ENCODE measurements around the gene TALDO1. TPM values are rescaled to one million over a fixed set of nuclear protein-coding genes. Genes with fewer than 3 reads are reported as not detected.

TALDO1 gene
- total and polyA plus RNA-seq, 10 of the 15 experiments (the other 5 are each of a cell fraction or from before 2014, with no cell fraction given) = 121 to 302 (median 182) TPM

- no peak for TF ChIP-seq SMC3 (IDR thresholded peaks at IDR 0.05; ENCODE audit: borderline replicate concordance, low read length)
- no peak for TF ChIP-seq CHD4 (IDR thresholded peaks at IDR 0.05)
- TF ChIP-seq POU2F2 (IDR thresholded peaks at IDR 0.05; ENCODE audit: borderline replicate concordance, low read depth, low read length) = no peak
- peak; percentile 31; the same call in 1 of the 2 replicates for TF ChIP-seq RUNX3 (IDR thresholded peaks at IDR 0.05; ENCODE audit: low read length)
- TF ChIP-seq ZNF207 (IDR thresholded peaks at IDR 0.05; ENCODE audit: borderline replicate concordance) = no peak
- TF ChIP-seq CBFB (IDR thresholded peaks at IDR 0.05; ENCODE audit: low read depth) = no peak
- TF ChIP-seq SIN3A (IDR thresholded peaks at IDR 0.05; ENCODE audit: low read depth, low read length) = peak; percentile 56; the same call in 1 of the 2 replicates
- no peak for TF ChIP-seq RAD21 (IDR thresholded peaks at IDR 0.05; ENCODE audit: insufficient read depth, low read depth, low read length)
- TF ChIP-seq E2F8 (IDR thresholded peaks at IDR 0.05; ENCODE audit: low read depth, partially characterized antibody) = no peak
These were observed at the start of gene TALDO1 (continued) for GRCh38 chr11:747158-748006.

Measured in GM12878 (cell line).